Fibroblast of the conjunctiva (primary cell): Measurements from ENCODE around the gene PCDHGA12.

Experiments used
- DNase-seq: peaks from one replicate; pipeline ENCODE4 v3.0.0-alpha.2; 2010; ENCODE audit warnings: low read depth

The PCDHGA12 gene

GRCh38 chr5:141439411-141440141, 9.3 kb downstream of the PCDHGA12 start:
- DNase-seq: no peak

GRCh38 chr5:141440341-141440740, 10.0 kb downstream of the PCDHGA12 start:
- no peak for DNase-seq

- DNase-seq: no peak
Measured at GRCh38 chr5:141441571-141442170, 11.4 kb downstream of the PCDHGA12 start.

- no peak for DNase-seq
Measured at GRCh38 chr5:141465351-141465750, 35.0 kb downstream of the PCDHGA12 start.

- DNase-seq: peak; percentile 91
Measured at GRCh38 chr5:141475625-141476131, 45.4 kb downstream of the PCDHGA12 start, which contains the start of gene PCDHGC3. Gene PCDHGC3 (plus strand): TSS chr5:141475966. CDS start chr5:141476117, 151 bp downstream.

- DNase-seq: peak; percentile 39
Measured at GRCh38 chr5:141476132-141476911, 46.0 kb downstream of the PCDHGA12 start.

- DNase-seq: no peak
Measured at GRCh38 chr5:141477044-141477575, 46.8 kb downstream of the PCDHGA12 start.

GRCh38 chr5:141477815-141478214, 47.5 kb downstream of the PCDHGA12 start:
- DNase-seq: no peak

GRCh38 chr5:141478321-141478945, 48.1 kb downstream of the PCDHGA12 start:
- no peak for DNase-seq

GRCh38 chr5:141479776-141480175, 49.5 kb downstream of the PCDHGA12 start:
- no peak for DNase-seq
